NAMALWA (cell line): ENCODE results near the gene NKPD1.

Experiments
- DNase-seq: peaks from one replicate; pipeline ENCODE4 v3.0.0-alpha.2; 2015; ENCODE audit warnings: low spot score

Gene NKPD1

DNA sequence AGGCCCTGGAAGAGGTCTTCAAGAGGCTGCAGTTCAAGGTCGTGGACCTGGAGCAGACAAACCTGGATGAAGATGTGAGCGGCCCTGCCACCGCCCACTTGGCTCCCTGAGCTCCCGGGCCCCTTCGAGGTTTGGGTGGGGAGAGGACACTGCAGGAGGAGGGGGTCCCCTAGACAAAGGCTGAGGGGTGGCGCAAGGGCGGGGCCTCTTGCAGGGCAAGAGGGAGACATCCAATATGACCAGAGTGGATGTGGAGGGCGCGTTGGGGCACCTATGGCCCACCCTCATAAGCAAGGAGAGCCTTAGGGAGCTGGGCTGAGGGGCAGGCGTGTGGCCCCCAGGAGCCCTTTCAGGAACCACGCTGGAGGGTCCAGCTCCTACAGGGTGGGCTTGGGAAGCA lies 20.2 kb downstream of the NKPD1 start:
- no peak for DNase-seq

DNA sequence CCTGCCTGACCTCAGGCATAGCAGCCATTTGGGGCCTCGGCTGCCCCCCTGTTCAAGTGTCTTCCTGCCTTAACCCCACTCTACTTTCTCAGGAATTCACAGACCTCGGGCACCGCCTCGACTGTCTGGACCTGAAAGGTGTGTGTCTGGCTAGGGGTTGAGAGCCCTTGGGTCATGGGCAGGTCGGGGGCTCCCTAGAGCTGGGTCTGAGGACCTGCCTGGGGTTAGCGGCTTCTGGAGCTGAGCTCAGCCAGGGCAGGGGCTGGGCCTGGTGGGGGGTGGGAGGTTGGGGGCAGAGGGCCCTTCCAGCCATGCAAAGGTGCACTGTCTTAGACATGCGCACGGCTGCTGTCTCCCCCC lies 20.7 kb downstream of the NKPD1 start:
- DNase-seq = no peak

DNA sequence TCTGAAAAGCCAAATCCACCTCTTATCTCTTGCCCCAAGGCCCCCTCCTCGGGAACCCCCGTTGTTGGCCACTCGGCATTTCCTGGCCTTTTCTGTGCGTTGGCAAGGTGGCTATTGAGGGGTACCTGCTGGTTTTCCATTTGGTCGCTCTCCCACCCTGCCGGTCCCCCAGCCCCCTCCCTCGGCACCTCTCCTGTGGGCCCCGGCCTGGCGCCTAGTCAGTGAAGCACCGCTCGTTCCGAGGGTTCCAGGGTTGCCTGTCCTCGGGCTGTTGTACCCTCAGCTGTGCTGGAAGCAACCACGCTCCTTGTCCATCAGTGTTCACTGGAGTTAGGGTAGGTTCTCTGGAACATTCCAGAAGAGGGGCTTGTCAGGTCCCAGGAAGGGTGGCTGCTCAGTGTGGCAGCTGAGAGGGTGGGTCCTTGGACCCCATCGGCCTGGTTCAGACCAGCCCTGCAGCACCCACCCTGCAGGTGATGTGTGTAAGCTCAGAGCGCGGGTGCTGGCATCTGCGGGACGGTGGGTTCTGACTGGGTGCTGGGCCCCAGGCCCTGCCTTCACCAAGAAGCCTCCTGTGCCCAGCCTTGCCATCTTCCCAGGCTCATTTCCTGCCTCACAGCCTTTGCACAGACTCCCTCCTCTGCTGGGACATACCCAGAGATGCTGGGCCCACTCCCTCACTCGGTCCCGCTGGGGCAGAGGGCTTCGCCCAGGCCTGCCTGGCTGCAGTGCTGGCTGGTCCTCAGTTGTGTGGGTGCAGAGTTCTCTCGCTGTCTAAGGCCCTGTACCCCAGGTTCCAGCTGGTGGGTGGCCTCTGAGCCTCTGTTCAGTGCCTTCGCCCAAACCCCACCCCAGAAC lies 21.3 kb downstream of the NKPD1 start:
- no peak for DNase-seq

DNA sequence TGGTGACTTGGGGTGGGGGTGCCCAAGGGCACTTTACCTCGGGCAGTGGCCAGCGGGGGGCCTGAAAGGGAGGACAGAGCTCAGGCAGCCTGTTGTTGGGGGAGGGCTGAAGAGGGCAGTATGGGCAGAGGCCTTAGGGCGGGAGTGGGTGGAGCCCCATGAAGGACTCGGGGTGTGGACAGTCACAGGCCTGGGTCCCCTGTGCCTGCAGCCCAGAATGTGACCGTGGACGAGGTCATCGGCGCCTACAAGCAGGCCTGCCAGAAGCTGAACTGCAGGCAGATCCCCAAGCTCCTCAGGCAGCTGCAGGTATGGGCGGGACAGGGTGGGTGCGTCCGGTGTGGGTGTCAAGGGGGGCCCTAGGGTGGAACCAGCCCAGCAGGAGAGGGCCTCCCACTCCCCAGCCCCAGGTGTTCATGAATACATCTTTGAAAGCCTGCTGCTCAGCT lies 22.5 kb downstream of the NKPD1 start:
- no peak for DNase-seq

DNA sequence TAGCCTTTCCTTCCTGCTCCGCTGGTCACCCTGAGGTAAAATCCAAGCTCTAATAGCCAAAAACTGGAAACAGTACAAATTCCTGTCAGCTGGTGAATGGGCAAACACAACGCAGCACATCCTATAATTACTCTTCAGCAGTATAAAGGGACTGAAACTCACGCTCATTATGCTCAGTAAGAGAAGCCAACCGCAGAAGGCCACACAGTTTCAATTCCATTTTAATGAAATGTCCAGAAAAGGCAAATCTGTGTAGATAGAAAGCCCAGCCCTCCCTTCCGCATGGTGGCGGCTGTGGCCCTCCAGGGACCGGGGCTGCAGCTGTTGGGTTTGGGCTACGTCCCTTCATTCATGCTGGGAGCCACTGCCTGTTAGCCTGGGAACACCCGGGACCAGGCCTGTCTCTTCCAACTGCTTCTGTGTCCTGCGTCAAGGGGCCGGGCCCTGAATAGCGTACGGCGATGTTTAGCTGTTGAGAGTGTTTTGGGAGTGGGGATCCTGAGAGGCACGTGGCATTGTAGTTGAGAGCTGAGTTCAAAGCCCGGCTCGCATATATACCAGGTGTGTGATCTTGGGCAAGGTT lies 23.5 kb downstream of the NKPD1 start:
- peak; percentile 31 for DNase-seq

DNA sequence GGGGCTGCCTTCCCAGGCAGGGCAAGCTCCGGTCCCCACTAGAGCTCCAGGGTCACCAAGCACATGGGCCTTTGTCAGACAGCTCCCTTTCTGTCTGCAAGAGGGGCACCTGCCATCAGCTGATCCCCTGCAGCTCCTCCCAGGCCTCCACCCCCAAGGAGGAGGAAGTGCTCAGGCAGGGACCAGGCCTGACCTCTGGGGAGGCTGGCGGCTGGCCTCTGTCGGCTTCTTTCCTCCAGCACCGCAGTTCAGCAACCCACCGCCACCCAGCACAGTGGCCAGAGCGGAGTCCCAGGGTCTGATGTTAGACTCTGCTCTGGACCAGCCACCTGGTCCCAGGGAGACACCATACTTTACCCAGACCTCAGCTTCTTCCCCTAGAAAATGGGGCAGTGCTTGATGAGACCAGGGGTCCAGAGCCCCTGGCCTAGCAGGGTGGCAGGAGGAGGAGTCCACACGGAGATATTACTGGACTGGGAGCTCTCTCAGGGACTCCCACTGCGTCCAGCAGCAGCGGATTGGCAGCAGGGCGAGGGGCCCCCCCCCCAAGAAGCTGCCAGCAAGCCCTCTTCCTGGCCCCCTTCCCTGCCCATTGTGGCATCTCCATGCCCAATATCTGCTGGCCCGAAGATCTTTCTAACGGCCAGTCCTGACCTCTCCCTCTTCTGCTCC lies 24.1 kb downstream of the NKPD1 start:
- no peak for DNase-seq

DNA sequence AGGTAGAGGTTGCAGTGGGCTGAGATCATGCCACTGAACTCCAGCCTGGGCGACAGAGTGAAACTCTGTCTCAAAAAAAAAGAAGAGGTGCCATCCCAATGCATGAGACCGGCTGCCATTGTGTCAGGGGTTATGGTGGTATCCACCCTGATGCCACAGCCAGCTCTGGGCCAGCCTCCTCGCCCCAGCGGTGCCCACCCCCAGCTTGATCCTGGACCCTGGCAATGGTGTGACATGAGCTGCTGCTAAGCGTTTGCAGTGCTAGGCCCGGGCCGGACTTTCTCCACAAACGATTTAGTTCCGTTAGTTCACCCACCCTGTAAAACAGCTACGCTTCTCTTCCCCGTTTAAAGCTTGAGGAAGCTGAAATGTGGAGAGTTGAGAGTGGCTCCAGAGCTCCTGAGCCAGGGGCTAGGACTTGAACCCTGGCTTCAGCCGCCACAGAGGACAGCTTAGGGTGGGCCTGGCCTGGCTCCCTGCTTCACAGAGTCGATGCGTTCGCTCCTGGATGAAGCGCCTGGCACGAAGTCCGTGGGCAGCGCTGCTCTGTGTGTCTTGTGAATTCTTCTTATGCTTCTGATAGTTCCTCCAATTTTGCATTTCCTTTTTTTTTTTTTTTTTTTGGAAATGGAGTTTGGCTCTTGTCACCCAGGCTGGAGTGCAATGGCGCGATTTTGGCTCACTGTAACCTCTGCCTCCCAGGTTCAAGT lies 25.5 kb downstream of the NKPD1 start:
- DNase-seq = no peak

DNA sequence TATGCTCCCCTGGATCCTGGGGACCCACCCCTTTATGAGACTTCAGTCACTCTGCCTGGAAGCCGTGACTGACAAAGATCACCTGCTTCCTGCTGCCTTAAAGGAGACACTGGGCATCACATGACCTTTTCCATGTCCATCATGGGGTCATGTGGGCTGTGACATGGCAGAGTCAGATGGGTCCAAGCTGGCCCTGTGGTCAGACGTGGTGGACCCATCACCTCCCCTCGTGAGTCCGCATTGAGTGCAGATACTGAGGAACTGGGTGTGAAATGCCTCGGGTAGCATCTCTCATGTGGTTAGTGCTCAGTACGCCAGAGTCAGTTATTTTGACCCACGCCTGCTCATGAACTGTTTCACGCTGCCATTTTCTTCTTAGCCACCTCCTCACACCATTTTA lies 27.1 kb downstream of the NKPD1 start:
- DNase-seq = no peak

DNA sequence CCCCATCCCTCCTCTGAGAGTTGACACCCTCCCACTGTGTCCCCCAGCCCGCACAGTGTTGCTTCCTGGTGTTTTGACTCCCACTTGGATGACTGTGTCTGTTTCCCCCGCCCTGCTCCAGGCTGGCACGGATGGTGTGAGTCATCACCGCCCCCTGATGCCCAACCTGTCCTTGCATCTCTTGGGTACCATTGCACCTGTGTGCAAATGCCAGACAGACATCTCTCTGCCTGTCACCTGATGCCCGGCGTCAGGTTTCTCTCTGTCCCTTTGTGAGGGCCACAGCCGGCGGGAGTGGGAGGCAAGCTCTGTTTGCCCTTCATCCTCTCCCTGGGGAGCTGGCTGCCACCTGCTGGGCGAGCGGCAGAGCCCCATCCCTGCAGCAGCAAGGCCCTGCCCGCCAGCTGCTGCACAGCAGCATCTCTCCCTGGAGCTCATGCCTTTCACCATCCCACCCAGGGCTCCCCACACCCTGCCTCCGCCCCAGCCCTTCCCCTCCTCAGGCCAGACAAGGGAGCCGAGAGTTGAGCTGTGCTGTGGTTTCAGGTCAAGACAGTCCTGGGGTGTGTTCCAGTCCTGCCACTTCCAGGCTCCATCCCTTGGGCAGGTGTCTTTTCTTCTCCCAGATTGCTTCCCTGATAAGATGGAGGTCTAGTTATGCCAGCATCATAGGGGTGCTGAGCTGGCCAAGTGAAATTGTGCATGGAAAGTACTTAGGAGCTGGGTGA lies 29.7 kb downstream of the NKPD1 start:
- peak; percentile 65 for DNase-seq

DNA sequence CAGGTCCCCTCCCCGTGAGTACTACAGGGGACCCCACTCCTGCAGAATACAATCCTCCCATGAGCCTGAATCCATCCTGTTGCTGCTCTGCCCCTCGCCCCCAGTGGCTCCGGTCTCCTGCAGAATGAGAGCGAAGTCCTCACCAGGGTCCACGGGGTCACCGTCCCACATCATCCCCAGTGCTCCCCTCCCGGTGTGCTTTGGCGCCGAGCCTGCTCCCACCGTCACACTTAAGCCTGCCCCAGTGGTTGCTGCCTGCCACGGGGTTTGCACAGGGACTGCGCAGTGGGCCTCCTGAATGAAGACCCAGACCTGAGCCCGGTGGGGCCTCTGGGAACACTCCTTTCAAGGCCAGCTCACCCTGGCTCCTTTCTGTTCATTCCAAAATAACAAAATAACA lies 30.5 kb downstream of the NKPD1 start:
- no peak for DNase-seq

DNA sequence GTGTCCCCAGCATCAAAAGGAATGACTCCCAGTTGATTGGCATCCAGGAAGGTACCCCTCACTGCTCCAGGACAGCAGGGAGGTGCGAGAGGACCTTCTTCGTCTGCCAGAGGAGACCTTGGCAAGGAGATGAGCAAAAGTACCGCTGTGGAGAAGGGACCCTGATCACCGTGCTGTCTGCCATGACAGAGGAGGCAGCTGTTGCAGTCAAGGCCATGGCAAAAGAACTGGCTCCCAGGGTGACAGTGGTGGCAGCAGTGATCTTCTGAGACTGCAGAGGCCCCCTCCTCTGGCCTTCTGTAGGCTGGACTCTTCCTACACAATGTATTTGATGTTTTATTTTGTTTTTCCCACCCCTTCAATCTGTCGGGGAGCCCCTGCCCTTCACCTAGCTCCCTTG lies 32.0 kb downstream of the NKPD1 start:
- DNase-seq = no peak

DNA sequence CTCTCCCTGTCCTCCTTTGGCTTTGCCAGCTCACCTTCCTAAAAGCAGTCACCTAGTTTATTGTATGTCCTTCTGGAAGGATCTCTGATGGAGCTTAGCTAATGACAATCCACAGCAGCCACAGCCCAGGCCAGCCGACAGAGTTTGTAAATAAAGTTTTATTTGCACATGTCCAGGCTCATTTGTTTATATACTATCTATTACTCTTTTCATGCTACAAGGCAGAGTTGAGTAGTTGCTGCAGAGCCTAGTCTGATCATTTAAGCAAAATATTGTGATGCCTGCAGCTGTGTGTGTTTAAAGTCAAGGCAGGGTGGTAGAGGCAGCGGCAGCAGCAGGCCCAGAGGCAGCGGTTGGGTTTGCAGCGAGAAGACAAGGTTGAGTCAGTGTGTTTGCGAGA lies 32.6 kb downstream of the NKPD1 start:
- no peak for DNase-seq

DNA sequence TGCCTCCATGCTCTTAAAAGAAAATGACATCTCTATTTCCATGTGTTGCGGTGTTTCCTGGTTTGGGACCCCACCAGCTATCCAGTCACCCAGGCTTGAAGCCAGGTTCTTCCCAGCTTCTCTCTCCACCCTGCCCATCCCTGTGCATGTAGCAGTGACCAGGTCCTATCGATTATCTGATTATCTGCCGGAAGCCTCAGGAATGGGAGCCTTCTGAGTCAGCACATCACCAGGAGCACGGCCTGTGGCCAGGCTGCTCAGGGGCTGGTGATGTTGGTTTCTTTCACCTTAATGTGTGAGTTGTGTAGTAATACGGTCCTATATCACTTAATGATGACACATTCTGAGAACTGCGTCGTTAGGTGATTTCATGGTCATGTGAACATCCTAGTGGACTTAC lies 34.1 kb downstream of the NKPD1 start:
- no peak for DNase-seq

DNA sequence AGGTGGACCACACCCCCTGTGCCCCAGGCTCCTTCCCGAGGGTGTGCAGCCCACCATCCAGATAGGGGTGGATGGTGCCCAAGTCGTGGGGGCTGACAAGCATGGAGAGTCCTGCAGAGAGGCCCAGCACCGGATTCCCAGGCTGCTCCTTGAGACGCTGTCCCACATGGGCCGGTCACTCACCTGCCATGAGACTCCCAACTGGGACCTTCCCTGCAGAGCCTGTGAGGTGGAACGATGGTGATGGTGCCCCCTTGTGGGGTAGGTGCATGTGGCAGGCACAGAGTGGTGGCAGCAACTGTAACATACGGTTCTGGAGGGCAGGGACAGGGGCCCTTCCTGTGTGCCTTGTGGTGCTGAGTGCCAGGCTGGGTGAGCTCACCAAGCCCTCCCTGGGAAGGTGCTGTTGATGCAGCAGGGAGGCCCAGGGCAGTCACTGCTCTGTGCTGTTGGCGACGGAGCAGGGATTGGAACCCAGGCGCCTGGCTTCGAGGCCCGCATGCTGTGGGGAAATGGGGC lies 34.7 kb downstream of the NKPD1 start:
- DNase-seq = peak; percentile 73

DNA sequence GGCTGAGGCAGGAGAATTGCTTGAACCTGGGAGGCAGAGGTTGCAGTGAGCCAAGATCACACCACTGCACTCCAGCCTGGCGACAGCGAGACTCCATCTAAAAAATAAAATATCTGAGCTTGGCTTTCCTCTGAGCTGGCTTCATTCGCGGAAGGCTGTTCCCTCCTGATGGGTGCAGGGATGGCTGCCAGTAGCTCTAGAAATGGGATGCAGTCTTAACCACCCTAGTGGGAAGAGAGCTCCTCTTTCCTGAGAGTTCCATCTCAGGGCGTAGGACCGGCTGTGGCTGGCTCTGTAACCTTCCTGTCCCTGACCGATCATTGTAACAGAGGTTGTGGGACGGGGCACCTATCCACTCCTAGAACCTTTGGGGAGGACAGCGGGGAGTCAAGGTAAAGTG lies 35.4 kb downstream of the NKPD1 start:
- no peak for DNase-seq

DNA sequence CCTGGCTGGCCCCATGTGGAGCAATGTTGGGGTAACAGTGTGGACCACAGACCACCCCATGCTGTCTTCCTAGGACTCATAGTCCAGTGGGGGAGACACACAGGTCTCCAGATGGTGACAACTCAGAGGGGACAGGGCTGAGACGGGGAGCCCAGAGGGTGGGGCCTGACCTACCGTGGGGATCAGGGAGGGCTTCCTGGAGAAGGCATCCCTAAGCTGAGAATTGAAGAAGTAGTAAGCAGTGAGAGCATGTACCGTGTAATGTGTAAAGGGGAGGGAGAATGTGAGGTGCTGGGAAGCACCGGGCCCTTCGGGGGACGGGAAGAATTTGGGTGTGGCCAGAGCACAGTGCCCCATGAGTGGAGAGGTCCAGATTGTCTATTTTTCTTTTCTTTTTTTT lies 36.8 kb downstream of the NKPD1 start:
- no peak for DNase-seq

DNA sequence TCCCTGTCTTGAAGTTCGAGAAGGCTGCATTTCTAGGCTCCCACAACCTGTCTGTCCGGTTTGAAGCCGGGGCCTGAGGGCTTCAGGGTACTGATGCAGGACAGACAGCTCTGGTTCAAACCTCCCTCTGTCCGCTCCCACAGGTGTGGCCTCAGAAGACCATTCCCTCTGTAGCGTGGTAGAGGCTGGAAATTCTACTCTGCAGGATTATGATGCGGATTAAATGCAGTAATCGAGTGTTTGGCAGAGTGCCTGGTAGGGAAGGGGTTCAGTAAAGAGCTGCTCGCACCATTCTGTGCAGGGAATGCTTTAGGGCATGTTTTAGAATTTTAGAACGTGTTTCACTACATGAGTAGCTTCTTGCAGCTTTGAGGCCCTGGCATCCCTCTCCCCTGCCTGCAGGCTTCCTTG lies 37.3 kb downstream of the NKPD1 start:
- DNase-seq = no peak

DNA sequence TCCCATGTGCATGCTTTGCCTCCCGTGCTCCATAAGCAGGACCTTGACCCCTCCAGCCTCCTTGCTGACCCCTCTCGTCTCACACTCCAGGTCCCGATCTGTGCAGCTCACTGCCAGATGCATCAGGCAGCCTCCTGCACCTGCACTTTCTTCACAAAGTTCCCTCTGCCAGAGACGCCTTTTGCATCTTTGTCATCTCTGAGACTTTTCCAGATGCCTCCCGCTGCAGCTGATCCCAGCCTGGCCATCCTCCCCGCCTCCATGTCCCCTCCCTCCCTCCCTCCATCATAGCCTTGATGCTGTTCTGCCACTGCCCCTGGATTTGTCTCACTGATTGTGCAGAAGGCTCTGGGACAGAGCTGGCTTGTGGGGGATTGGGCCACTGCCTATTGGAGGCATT lies 38.0 kb downstream of the NKPD1 start:
- no peak for DNase-seq

DNA sequence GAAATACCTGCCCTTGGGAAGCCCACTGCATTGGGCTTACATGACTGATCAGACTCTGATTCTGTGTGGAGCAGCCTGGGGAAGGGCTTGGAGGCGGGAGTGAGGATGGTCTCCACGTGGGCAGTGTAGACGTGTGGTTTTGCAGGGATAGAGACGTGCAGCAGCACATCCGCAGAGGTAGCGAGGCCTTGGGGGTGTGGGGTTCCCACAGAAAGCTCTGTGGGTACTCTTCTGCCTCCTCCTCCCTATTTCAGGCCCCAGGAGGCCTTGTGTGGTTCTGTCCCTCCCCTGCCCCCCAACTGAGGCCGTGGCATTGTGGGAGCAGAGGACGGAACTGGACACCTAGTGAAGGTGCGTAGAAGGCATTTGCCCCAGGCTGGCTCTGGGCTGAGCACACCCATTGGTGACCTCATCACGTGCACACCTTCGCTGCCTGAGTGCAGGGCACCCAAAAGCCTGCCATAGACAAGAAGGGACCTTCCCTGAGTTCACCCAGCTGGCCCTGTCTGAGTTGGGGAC lies 38.9 kb downstream of the NKPD1 start:
- DNase-seq = no peak

DNA sequence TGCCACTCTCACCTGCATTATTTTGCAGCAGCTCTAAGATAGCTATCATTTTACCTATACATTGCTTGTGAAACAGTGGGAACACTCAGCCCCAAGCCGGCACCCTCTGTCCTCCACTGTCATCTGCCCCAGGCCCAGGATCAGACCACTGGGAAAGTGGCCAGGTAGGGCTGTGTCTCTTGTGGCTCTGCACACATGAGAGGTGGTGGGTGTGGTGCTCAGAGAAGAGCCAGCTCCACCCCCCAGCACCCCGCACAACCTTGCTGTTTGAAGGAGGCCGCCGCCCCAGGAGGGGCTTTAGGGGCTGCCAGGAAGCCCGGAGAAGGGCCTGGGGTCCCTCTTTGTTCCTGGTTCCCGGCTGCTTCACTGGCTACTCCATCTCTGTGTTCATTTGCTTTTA lies 41.2 kb downstream of the NKPD1 start:
- no peak for DNase-seq

DNA sequence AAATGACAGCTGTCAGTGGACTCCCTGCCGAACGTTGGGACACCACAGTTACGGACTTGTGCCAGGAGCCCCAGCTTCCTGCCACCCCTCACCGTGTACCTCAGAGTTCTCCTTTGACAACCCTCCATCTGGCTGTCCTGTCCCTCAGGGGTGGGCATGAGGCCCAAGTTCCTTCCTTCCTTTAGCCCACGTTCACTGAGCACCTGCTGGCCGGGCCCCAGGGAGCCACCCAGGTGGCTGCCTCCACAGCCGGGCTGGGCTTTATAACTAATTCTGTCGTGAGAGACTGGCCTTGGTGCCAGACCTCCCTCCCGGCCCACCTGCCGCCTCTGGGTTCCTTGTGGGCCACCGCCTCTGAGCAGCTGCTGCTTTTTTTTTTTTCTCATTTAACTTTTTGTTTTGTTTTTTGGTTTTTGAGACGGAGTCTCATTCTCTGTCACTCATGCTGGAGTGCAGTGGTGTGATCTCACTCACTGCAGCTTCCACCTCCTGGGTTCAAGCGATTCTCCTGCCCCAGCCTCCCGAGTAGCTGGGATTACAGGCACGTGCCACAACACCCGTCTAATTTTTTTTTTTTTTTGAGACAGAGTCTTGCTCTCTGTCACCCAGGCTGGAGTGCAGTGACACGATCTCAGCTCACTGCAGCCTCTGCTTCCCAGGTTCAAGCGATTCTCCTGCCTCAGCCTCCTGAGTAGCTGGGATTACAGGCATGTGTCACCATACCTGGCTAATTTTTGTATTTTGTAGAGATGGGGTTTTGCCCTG lies 42.0 kb downstream of the NKPD1 start:
- peak; percentile 90 for DNase-seq
